ENCODE measurements around the gene PDSS2. TPM values are rescaled to one million over a fixed set of nuclear protein-coding genes. Genes with fewer than 3 reads are reported as not detected.

PDSS2 gene
- total RNA-seq, 1 donor: 12.5 TPM

- DNase-seq (ENCODE audit: low read depth): no peak
- H3K4me3 ChIP-seq (ENCODE audit: low read depth, low read length): no peak overlapping the region
- no peak for TF ChIP-seq CTCF (IDR thresholded peaks at IDR 0.05; ENCODE audit: insufficient read depth, low read depth, low read length)
These were observed 329.9 kb downstream of the PDSS2 start for GRCh38 chr6:107129370-107129925.

- no peak for DNase-seq (ENCODE audit: low read depth)
- H3K4me3 ChIP-seq (ENCODE audit: low read depth, low read length): no peak overlapping the region
- TF ChIP-seq CTCF (IDR thresholded peaks at IDR 0.05; ENCODE audit: insufficient read depth, low read depth, low read length): no peak
These were observed 330.8 kb downstream of the PDSS2 start for GRCh38 chr6:107128577-107128976.

GRCh38 chr6:107128175-107128574 lies 331.2 kb downstream of the PDSS2 start:
- peak; percentile 42 for DNase-seq (ENCODE audit: low read depth)
- no peak overlapping the region for H3K4me3 ChIP-seq (ENCODE audit: low read depth, low read length)
- no peak for TF ChIP-seq CTCF (IDR thresholded peaks at IDR 0.05; ENCODE audit: insufficient read depth, low read depth, low read length)

GRCh38 chr6:107125771-107126170 lies 333.6 kb downstream of the PDSS2 start:
- no peak for DNase-seq (ENCODE audit: low read depth)
- H3K4me3 ChIP-seq (ENCODE audit: low read depth, low read length): no peak overlapping the region
- no peak for TF ChIP-seq CTCF (IDR thresholded peaks at IDR 0.05; ENCODE audit: insufficient read depth, low read depth, low read length)

- TF ChIP-seq CTCF (IDR thresholded peaks at IDR 0.05; ENCODE audit: insufficient read depth, low read depth, low read length): no peak
- H3K4me3 ChIP-seq (ENCODE audit: low read depth, low read length): no peak overlapping the region
- DNase-seq (ENCODE audit: low read depth): no peak
These were observed 334.4 kb downstream of the PDSS2 start for GRCh38 chr6:107124934-107125348.

GRCh38 chr6:107123501-107123900 lies 335.9 kb downstream of the PDSS2 start:
- no peak for DNase-seq (ENCODE audit: low read depth)
- H3K4me3 ChIP-seq (ENCODE audit: low read depth, low read length): no peak overlapping the region
- TF ChIP-seq CTCF (IDR thresholded peaks at IDR 0.05; ENCODE audit: insufficient read depth, low read depth, low read length): no peak

GRCh38 chr6:107122748-107123147 lies 336.6 kb downstream of the PDSS2 start:
- no peak for TF ChIP-seq CTCF (IDR thresholded peaks at IDR 0.05; ENCODE audit: insufficient read depth, low read depth, low read length)
- no peak overlapping the region for H3K4me3 ChIP-seq (ENCODE audit: low read depth, low read length)
- DNase-seq (ENCODE audit: low read depth): no peak
